ENCODE data around the gene FOXC2.

DNA sequence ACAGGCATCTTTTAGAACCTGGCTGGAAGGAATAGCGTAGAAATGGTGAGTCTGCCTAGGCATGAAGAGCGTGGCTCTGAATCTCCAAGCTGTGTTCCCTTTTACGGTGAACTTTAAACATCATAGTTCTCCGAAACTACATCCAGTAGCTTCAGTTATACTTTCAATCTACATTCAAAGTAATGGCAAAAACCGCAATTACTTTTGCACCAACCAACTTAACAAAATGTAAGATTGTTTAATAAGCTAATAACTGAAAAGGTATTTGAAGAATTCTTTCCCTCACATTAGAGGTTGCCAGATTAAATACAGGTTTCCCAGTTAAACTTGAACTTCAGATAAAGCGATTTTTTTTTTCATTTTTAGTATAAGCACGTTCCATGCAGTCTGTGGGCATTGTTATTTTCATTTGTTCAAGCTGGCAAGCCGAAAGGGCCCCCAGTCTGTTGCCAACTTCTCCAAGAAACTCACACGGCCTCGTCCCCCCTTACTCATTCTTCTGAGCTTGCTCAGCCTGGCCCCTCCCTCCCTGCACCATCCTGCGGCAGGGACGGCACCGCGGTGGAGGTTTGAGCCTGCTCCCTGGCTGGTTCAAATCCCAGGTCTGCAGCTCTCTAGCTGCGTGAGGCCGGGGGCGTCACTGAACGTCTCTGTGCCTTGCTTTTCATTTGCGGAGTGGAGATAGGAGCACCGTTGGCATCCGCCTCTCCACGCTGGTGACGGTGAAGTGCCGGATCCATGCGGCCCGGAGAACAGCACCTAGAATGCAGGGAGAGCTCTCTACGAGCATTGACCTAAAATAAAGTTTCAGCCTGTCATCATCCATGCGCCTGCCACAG is 8.1 kb upstream of the FOXC2 start:
- TF ChIP-seq POLR2A (IDR thresholded peaks at IDR 0.05) = no peak
- TF ChIP-seq, protein P1, sequence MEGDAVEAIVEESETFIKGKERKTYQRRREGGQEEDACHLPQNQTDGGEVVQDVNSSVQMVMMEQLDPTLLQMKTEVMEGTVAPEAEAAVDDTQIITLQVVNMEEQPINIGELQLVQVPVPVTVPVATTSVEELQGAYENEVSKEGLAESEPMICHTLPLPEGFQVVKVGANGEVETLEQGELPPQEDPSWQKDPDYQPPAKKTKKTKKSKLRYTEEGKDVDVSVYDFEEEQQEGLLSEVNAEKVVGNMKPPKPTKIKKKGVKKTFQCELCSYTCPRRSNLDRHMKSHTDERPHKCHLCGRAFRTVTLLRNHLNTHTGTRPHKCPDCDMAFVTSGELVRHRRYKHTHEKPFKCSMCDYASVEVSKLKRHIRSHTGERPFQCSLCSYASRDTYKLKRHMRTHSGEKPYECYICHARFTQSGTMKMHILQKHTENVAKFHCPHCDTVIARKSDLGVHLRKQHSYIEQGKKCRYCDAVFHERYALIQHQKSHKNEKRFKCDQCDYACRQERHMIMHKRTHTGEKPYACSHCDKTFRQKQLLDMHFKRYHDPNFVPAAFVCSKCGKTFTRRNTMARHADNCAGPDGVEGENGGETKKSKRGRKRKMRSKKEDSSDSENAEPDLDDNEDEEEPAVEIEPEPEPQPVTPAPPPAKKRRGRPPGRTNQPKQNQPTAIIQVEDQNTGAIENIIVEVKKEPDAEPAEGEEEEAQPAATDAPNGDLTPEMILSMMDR (IDR thresholded peaks at IDR 0.05) = no peak

Data from esophagus squamous epithelium (tissue), 4 donors.